ENCODE measurements around the gene ZNRD2. TPM values are rescaled to one million over a fixed set of nuclear protein-coding genes. Genes with fewer than 3 reads are reported as not detected.
"Not testable (repeated sequence)": the region's sequence is repeated elsewhere in the genome, so short reads cannot be mapped to it uniquely, and the experiment has no call there.

ZNRD2 gene, protein sequence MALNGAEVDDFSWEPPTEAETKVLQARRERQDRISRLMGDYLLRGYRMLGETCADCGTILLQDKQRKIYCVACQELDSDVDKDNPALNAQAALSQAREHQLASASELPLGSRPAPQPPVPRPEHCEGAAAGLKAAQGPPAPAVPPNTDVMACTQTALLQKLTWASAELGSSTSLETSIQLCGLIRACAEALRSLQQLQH
- polyA plus RNA-seq (2011; rRNA removed) (23.5 and 44.3 TPM in 2 replicates), polyA minus RNA-seq (2011; rRNA and poly(A)+ RNA removed) (6.1 and 6.3 TPM in 2 replicates)

DNA sequence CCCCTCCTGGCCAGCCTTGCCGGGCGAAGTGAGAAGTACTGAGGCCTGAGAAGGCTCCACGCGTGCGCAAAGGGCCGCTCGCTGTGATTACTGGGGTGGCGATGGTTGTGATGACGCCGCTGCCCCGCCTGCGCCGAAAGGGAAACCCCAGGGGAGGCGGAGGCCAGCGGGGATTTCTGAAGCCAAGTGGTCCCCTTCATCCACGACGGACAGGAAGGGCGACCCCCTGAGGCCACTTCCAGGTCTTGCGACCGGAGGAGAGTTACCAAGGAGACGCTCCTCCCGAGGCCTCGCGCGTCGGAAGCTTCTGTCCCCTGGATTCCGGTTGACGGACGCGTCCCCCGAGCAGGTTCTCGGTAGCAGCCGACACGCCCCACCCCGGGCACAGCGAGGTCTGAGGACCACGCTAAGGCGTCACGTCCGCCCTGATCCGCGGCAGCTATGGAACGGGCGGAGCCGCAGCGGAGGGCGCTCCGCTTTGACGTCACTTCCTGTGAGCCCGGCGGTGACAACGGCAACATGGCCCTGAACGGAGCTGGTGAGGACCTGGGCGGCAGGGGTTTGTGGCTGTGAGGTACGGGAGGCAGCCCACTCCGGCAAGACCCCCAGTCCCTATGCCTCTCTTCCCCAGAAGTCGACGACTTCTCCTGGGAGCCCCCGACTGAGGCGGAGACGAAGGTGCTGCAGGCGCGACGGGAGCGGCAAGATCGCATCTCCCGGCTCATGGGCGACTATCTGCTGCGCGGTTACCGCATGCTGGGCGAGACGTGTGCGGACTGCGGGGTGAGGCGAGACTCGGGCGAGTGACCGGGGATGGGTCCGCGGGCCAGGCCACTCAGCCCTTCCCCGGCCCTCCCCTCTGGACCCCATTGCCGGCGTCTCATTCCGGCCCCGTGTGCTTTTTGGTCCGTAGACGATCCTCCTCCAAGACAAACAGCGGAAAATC is at the start of gene ZNRD2:
Gene ZNRD2 (plus strand): TSS at position 505 of the 946 bp plus-strand sequence. CDS start 15 bp downstream, at position 520.
- DNase-seq (ENCODE audit: low read depth, low spot score): peak; percentile 96
- CTCF ChIA-PET: interaction anchor here (0.7 to 4.1 kb wide), 3 partner anchors 9 to 29 kb away, joined by 3 to 20 read pairs (median 11); no protein-coding TSS in a partner anchor
- Histone ChIP-seq H3K27ac (ENCODE audit: low read depth, low read length) (peak within 1 kb of the TSS; percentile 95), H3K9me3 (ENCODE audit: control insufficient read depth, insufficient read depth, low read length) (peaks cover 4% of the 10 kb centered on the region; the same call in 1 of the 2 replicates), H3K27me3 (ENCODE audit: control insufficient read depth, insufficient read depth, low read length) (no peaks in the 10 kb centered on the region), H3K4me3 (ENCODE audit: low read depth, low read length) (peak within 1 kb of the TSS; percentile 98)
- TF ChIP-seq, protein P1, sequence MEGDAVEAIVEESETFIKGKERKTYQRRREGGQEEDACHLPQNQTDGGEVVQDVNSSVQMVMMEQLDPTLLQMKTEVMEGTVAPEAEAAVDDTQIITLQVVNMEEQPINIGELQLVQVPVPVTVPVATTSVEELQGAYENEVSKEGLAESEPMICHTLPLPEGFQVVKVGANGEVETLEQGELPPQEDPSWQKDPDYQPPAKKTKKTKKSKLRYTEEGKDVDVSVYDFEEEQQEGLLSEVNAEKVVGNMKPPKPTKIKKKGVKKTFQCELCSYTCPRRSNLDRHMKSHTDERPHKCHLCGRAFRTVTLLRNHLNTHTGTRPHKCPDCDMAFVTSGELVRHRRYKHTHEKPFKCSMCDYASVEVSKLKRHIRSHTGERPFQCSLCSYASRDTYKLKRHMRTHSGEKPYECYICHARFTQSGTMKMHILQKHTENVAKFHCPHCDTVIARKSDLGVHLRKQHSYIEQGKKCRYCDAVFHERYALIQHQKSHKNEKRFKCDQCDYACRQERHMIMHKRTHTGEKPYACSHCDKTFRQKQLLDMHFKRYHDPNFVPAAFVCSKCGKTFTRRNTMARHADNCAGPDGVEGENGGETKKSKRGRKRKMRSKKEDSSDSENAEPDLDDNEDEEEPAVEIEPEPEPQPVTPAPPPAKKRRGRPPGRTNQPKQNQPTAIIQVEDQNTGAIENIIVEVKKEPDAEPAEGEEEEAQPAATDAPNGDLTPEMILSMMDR (IDR thresholded peaks at IDR 0.05; ENCODE audit: low read depth, low read length): peak; percentile 26
- POLR2A ChIA-PET: interaction anchor here (1.0 to 1.3 kb wide), 9 partner anchors 10 to 288 kb away, joined by 3 to 7 read pairs (median 4); partner anchors contain the start of genes NEAT1, PCNX3 and SCYL1

DNA sequence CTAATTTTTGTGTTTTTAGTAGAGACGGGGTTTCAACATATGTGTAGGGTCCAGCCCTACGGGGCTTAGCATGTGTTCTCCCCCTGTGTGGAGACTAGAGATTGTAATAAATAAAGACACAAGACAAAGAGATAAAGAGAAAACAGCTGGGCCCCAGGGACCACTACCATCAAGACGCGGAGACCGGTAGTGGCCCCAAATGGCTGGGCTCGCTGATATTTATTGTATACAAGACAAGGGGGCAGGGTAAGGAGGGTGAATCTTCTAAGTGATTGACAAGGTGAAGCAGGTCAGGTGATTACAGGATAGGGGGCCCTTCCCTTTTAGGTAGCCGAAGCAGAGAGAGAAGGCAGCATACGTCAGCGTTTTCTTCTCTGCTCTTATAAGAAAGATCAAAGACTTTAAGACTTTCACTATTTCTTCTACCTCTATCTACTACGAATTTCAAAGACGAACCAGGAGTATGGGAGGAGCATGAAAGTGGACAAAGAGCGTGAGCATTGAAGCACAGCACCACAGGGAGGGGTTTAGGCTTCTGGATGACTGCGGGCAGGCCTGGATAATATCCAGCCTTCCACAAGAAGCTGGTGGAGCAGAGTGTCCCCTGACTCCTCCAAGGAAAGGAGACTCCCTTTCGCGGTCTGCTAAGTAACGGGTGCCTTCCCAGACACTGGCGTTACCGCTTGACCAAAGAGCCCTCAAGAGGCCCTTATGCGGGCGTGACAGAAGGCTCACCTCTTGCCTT is 48.3 kb upstream of the ZNRD2 start:
- not testable (repeated sequence) for H3K4me3 ChIP-seq (ENCODE audit: low read depth, low read length); H3K27ac ChIP-seq (ENCODE audit: low read depth, low read length); H3K27me3 ChIP-seq (ENCODE audit: control insufficient read depth, insufficient read depth, low read length); DNase-seq (ENCODE audit: low read depth, low spot score); H3K9me3 ChIP-seq (ENCODE audit: control insufficient read depth, insufficient read depth, low read length)
- CTCF ChIA-PET: interaction anchor here (0.7 kb wide), 1 partner anchor 155 kb away, joined by 3 read pairs; no protein-coding TSS in a partner anchor
- POLR2A ChIA-PET: interaction anchor here (0.7 kb wide), 1 partner anchor 23 kb away, joined by 3 read pairs; the partner anchor contains the start of gene MALAT1

DNA sequence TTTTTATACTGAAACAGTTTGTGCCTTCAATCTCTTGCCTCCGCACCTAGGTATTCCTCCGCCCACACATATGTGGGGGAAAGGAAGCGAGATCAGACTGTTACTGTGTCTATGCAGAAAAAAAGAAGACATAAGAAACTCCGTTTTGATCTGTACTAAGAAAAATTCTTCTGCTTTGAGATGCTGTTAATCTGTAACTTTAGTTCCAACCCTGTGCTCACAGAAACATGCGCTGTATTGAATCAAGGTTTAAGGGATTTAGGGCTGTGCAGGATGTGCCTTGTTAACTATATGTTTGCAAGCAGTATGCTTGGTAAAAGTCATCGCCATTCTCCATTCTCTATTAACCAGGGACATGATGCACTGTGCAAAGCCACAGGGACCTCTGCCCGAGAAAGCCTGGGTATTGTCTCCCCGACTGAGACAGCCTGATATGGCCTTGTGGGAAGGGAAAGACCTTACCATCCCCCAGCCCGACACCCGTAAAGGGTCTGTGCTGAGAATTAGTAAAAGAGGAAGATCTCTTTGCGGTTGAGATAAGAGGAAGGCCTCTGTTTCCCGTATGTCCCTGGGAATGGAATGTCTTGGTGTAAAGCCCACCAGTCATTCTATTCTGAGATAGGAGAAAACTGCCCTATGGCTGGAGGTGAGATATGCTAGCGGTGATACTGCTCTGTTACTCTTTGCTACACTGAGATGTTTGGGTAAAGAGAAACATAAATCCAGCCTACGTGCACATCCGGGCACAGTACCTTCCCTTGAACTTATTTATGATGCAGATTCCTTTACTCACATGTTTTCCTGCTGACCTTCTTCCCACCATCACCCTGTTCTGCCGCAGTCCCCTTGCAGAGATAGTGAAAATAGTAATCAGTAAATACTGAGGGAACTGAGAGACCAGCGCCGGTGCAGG is 47.3 kb upstream of the ZNRD2 start:
- H3K27ac ChIP-seq (ENCODE audit: low read depth, low read length); DNase-seq (ENCODE audit: low read depth, low spot score); CTCF ChIA-PET; H3K4me3 ChIP-seq (ENCODE audit: low read depth, low read length); H3K27me3 ChIP-seq (ENCODE audit: control insufficient read depth, insufficient read depth, low read length); H3K9me3 ChIP-seq (ENCODE audit: control insufficient read depth, insufficient read depth, low read length): not testable (repeated sequence)
- POLR2A ChIA-PET: interaction anchor here (2.5 kb wide), 1 partner anchor 100 kb away, joined by 10 read pairs; the partner anchor contains the start of gene NEAT1

DNA sequence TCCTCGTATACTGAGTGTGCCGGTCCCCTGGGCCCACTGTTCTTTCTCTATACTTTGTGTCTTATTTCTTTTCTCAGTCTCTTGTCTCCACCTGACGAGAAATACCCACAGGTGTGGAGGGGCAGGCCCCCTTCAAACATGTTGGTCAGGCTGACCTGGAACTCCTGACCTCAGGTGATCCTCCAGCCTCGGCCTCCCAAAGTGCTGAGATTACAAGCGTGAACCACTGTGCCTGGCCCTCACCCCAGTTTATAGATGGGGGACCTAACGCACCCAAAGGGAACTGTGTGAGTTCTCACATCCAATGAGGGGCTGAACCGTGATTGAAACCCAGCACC is 46.7 kb upstream of the ZNRD2 start:
- H3K27ac ChIP-seq (ENCODE audit: low read depth, low read length); H3K4me3 ChIP-seq (ENCODE audit: low read depth, low read length); H3K9me3 ChIP-seq (ENCODE audit: control insufficient read depth, insufficient read depth, low read length); DNase-seq (ENCODE audit: low read depth, low spot score); H3K27me3 ChIP-seq (ENCODE audit: control insufficient read depth, insufficient read depth, low read length); CTCF ChIA-PET: not testable (repeated sequence)
- POLR2A ChIA-PET: interaction anchor here (1.1 to 2.5 kb wide), 2 partner anchors 92 to 101 kb away, joined by 6 to 10 read pairs; partner anchors contain the start of genes NEAT1 and PCNX3

DNA sequence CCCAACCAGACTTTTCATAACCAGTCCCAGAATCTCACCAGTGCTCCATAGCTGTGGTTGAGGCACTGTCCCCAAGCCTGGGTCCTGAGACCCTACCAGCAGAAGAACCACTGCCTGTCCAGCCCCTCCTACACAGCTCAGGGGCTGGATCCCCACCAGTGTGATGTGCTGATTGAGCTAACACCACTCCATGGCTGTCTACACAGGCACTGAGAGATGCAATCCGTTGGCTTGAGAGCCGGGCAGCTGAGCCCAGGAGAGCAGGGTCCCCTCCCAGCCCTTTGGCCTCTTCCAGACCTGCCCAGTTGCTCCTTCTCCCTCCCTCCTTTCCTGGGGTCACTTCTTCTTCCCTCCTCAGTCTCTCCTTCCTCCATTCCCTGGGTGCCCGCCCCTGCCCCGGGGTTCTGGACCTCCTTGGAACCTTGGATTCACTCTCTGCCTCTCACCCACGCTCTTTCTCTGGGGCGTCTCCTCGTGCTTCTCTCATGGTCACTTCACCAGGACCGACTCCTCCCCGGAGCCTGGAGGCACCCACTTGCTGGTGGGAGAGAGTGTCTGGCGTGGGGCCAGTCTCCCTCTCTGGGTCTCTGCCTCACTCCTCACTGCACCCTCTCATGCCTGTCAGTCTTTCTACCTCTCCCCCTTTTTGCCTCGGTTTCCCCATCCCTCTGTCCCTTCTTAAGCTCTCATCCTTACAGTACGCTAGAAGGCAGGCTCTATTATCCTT is 46.1 kb upstream of the ZNRD2 start:
- Histone ChIP-seq H3K27me3 (ENCODE audit: control insufficient read depth, insufficient read depth, low read length) (no peaks in the 10 kb centered on the region), H3K4me3 (ENCODE audit: low read depth, low read length) (peak overlapping the region; percentile 43), H3K27ac (ENCODE audit: low read depth, low read length) (peak overlapping the region; percentile 39), H3K9me3 (ENCODE audit: control insufficient read depth, insufficient read depth, low read length) (no peaks in the 10 kb centered on the region)
- ChIA-PET CTCF (interaction anchor here (0.9 kb wide), 1 partner anchor 195 kb away, joined by 3 read pairs; no protein-coding TSS in a partner anchor), POLR2A (interaction anchor here (0.7 to 2.5 kb wide), 12 partner anchors 10 to 262 kb away, joined by 3 to 13 read pairs (median 4); partner anchors contain the start of genes NEAT1, PCNX3, POLA2 and ZNRD2)
- TF ChIP-seq, protein P1 (IDR thresholded peaks at IDR 0.05; ENCODE audit: low read depth, low read length): no peak
- DNase-seq (ENCODE audit: low read depth, low spot score): no peak

Data from AG04450 (cell line).